Activated CD8-positive, alpha-beta memory T cell treated with anti-CD3 and anti-CD28 coated beads for 24 hours (primary cell): ENCODE data around the gene ACE.
A peak's percentile ranks its signal among the peaks of the same experiment; 100 is the strongest.

ENCODE experiments used
- DNase-seq: peaks from one replicate; pipeline ENCODE4 v3.0.0-alpha.2; 2020

Gene ACE

DNA sequence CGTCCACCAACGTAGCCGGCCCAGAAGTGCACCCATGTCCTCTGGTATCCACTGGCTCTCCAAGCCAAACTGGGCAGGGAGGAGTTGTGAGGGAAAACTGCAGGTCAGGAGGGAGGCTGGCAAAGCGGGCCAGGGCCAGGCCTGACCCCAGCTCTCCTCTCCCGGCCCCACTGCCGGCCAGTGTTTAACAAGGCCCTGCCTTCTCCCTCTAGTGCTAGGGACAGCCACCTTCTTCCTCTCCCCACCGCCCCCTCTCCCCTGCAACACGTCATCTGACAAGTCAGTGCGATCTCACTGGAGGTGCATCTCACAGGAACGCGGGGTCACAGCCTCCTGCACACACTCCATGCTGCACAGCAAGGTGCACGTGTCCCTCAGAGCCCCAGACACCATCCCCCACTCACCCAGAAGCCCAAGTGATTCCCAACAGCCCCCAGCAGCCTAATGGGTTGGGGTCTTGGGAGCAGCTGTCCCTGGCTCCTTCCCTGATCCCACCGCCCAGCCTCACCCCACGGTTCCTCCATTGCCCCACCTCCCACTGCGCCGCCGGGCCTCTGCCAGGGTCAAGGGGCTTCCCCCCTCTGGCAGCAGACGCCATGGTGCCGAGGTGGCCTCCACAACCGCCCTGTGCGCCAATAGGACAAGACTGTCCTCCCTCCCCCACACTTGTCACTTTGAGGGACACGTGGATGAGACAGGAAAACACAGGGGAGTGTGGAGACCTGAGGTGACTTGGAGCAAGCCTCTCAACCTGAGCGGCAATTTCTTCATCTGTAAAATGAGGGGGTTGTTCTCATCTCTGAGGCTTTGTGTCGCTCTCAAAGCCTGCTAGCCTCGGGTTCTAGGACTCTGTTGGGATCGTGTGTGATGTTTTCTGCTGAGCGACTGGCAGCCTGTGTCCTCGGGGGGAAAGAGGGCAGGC is 1.1 kb upstream of the ACE start:
- DNase-seq, result no peak

DNA sequence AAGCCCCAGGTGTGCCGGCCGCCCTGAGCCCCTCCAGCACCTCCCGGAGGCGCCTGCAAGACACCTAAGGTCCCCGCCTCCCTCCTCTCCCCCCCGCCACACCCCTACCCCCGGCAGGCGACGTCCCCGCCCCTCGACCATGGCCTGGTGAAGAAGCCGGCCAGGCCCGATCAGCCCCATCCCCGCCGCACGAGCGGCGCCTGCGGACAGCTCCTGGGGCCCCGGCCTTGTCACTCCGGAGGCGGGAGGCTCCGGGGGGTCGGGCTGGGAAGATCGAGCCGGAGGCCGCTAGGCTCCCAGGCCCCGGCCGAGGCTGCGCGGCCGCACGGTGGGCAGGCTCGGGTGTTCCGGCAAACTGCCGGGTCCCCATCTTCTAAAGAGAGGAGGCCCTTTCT is 405 bp upstream of the ACE start:
- DNase-seq, result peak; percentile 65

DNA sequence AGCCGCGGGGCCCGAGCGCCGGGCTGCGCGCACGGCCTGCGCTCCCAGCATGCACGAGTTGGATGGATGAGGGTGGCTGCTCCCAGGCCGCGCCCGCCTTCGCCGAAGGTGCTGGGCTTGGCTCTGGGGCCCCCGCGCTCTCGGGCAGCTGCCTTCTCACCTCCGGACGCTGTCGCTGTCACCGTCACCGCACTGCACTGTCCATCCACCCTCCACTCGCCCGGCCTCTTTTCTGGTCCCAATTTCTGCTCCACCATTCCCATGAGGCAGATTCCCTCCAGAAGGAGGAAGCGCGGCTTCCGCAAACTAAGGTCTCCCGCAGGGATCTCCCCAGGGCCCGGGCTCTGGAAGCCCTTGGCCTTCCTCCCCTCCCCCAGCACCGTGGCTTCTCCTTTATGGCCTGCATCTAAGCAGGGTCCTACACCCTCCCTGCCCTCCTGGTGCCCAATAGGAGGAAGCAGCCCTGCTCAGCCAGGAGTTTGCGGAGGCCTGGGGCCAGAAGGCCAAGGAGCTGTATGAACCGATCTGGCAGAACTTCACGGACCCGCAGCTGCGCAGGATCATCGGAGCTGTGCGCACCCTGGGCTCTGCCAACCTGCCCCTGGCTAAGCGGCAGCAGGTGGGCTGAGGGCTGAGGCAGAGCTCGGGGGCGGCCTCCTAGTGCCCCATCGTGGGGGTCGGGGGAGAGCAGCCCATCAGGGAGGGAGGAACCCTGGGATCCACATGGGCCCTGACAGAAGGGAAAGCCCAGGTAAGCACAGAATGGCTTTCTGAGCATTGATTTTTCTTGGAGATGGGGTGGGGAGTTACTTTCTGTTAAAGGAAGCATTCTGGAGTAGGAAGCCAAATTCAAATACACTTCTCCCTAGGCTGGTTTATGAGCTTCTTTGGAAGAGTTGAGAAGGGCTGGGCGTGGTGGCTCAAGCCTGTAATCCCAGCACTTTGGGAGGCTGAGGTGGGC is 899 bp downstream of the ACE start:
- DNase-seq, result no peak

DNA sequence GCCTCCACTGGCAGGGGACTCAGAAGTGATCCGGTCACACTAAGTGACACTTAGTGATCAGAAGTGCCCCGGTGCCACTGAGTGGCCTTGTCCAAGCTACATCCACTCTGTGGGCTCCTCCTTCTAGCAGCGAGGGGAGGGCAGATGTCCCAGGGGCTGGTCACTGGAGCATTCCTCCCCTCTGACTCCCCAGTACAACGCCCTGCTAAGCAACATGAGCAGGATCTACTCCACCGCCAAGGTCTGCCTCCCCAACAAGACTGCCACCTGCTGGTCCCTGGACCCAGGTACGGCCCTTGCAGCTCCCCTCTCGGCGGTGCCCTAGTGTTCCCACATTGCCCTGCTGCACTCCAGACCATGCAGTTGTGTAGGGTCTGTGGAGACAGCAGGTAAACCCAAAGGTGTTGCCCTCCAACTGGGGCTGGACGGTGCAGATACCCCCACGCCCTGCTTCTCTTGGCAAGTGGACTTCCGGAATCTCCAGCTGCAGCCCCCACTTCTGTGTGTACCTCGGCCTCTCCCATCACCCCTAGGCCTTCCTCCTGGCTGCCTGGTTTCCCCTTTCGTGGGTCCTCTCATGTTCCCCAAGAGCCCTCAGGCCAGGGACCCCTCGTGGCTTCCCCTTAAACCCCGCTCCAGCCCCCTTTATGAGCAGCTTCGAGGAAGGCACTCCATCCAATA is 2.1 kb downstream of the ACE start:
- peak; percentile 89 for DNase-seq

DNA sequence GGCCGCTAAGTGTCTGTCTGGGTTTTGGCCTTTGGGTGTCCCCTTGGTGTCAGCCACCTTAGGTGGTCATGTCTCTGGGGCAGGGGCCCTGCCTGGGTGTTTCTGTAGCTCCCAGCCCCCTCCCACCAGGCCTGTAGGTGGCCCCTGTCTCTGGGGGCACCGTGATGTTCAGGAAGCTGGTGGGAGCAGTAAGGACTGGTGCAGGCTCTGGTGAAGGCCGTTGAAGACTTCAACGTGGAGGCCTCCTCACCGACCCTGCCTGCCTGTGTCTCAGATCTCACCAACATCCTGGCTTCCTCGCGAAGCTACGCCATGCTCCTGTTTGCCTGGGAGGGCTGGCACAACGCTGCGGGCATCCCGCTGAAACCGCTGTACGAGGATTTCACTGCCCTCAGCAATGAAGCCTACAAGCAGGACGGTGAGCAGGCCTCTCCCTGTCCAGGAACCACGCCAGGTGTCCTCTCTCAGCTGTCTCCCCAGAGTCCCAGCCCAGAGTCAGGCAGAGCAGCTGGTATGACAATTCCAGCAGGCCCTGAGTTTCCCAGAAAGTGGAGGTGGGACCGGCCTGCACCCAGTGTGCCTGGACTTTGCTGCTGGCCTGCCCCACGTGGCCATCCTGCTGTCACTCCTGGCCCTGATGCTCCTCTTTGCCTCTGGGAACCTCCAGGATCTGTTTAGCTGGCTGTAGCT is 2.8 kb downstream of the ACE start:
- no peak for DNase-seq

DNA sequence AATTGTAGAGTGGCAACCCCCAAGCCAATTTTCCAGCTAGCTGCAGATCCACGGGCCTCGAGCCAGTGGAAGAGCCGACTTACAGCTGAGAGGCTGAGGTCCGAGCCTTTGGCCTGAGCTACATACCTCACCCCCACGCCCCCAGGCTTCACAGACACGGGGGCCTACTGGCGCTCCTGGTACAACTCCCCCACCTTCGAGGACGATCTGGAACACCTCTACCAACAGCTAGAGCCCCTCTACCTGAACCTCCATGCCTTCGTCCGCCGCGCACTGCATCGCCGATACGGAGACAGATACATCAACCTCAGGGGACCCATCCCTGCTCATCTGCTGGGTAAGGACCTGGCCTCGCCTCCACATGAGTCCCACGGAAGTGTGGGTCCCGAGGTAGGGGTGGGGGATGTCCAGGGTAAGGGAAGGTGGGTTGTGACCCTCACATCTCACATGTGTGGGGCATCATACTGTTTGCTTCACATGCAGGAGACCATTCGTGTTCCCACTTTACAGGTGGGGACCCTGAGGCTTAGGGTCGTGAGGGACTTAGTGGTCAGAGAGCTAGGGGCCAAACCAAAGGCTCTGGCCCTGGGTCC is 3.4 kb downstream of the ACE start:
- DNase-seq, result no peak

DNA sequence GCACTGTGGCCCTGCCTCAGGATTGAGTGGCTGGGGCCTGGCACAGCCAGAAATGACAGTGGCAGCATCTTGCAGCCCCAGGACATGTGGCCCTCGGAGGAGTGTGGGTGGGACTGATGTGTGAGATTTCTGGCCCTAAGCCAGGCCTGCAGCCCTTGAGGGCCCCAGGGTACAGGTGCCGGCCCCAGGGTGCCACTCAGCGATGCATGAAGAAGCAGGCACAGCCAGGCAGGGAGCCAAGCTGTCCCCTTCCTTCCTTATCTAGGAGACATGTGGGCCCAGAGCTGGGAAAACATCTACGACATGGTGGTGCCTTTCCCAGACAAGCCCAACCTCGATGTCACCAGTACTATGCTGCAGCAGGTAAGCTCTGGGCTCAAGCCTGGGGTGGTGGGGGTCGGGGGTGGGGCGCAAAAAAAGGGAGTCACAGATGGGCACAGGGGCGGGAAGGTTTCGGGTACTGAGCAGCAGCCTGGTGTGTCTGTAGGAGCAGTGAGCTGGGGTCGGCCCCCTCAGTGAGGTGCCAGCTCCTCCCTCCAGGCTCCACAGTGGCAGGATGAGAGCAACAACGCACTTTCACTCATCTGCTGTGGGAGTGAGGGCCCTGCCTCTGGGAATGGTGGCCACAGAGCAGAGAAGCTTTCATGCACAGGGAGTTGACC is 4.1 kb downstream of the ACE start:
- DNase-seq, result no peak

DNA sequence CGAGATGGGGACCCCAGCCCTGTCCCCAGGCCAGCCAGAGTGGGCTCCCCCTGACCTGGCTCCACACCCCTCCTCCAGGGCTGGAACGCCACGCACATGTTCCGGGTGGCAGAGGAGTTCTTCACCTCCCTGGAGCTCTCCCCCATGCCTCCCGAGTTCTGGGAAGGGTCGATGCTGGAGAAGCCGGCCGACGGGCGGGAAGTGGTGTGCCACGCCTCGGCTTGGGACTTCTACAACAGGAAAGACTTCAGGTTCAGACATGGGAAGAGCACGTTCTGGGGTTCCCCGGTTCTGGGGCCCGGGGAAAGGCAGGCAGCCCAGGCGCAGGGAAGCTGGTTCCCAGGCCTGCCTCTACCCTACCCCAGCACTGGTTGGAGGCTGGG is 4.6 kb downstream of the ACE start:
- DNase-seq, result no peak

DNA sequence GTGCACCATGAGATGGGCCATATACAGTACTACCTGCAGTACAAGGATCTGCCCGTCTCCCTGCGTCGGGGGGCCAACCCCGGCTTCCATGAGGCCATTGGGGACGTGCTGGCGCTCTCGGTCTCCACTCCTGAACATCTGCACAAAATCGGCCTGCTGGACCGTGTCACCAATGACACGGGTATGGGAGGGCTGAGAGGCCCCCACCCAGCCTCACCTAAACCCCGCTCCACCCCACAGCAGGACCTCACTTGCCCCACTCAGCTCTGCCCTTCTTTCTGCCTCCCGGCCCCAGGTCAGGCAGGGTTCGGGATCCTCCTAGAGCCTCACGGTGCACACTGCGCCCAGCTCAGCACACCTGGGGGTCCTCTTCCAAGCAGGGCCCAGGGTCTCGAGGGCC is 5.6 kb downstream of the ACE start:
- DNase-seq, result no peak

DNA sequence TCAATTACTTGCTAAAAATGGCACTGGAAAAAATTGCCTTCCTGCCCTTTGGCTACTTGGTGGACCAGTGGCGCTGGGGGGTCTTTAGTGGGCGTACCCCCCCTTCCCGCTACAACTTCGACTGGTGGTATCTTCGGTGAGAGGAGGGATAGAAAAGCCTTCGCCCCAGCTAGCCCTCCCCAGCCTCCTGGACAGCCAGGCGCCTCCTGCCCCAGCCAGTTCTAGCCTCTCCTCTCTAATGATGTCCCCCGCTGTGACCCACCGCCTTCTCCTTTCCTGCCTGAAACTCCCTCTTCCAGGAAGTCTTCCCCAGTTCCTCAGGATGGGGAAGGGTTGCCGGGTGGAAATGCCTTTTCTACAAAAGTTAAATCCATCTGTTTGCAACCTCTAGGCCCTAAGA is 6.2 kb downstream of the ACE start:
- no peak for DNase-seq

DNA sequence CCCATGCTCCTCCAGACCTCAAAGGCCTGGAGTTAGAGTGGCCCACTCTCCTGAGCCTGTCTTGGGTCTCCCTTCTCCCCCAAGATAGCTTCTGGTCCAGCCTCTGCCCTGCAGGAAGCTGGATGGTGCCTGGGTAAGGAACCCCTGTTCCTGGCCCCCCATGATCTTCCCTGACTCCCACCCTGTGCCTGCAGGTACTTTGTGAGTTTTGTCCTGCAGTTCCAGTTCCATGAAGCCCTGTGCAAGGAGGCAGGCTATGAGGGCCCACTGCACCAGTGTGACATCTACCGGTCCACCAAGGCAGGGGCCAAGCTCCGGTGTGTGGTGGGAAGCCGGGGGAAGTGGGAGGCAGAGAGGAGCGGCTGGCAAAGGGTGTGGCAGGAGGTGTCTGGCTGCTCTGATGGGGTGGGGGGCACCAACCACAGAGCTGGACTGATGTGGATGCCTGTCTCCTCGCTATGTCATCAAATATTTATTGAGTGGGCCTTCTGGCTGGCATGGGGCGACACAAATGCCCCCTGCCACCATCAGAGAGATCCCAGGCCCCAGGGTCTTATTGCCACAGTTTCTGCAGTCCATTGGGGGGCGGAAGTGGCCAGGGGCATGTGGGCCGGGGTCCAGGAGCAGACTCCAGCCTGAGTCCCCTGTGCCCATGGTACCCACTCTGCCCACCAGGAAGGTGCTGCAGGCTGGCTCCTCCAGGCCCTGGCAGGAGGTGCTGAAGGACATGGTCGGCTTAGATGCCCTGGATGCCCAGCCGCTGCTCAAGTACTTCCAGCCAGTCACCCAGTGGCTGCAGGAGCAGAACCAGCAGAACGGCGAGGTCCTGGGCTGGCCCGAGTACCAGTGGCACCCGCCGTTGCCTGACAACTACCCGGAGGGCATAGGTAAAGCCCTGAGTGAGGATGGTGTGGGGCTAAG is 7.1 kb downstream of the ACE start:
- DNase-seq, result no peak

DNA sequence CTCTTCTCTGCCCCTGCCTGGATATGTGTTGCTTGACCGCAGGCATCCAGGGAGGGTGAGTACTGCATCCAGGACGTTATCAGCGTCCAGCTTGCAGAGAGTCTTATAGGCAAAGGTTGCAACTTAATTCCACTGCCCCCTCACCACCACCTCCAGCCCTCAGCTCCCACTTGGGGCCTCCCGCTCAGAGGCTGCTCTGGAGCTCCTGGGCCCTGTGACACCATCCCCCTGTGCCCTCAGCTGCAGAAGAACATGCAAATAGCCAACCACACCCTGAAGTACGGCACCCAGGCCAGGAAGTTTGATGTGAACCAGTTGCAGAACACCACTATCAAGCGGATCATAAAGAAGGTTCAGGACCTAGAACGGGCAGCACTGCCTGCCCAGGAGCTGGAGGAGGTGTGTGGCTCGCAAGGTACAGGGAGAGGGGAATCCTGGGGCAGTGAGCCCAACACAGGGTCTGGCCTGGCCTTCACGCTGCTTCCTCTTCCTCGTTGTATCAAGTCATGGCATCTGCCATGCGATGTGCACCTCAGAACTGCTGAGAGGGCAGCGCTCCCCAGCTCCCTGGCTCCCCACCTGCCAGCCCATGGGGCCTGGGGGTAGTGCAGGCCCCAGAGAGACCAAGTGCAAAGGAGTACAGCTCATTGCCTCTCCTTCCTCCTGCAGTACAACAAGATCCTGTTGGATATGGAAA is 9.6 kb downstream of the ACE start:
- DNase-seq, result no peak

DNA sequence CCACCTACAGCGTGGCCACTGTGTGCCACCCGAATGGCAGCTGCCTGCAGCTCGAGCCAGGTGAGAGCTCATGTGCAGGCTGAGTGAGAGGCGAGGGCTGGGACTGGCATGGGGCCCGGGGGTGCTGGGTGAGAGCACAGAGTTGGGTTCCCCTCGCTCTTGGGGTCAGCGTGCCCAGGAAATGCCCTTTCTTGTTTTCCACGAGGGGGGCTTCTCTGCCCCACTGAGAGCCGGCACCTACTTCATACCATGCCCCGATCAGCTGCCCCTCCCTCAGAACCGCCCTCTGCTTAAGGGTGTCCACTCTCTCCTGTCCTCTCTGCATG is 10.1 kb downstream of the ACE start:
- no peak for DNase-seq

DNA sequence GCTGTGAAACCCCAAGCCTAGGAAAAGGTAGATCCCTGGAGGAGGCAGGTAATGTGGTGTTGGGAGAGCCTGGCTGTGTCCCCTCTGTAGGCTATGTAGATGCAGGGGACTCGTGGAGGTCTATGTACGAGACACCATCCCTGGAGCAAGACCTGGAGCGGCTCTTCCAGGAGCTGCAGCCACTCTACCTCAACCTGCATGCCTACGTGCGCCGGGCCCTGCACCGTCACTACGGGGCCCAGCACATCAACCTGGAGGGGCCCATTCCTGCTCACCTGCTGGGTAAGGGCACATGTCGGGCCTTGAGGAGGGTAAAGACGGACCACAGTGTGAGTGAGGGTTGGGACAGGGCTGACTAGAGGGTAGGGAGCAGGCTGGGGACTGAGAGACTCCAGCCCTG is 12.0 kb downstream of the ACE start:
- DNase-seq, result no peak

DNA sequence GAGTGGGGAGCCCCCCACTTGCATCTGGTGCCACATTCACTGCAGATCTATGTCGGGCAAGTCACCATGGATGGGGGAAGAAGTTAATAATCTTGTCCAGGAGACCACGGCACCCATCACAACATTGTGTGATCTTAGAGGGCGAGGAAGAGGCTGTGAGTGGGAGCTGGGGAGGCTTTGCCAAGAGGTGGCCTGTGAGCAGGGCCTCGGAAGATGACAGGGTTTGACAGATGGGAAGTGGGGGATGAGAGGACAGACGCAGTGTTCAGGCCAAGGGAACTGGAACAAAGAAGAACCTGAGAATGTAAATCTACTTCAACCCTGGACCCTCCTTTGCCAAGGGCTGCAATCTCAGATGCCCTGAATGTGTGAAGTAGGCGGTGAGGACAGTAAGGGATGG is 12.4 kb downstream of the ACE start:
- DNase-seq, result no peak

DNA sequence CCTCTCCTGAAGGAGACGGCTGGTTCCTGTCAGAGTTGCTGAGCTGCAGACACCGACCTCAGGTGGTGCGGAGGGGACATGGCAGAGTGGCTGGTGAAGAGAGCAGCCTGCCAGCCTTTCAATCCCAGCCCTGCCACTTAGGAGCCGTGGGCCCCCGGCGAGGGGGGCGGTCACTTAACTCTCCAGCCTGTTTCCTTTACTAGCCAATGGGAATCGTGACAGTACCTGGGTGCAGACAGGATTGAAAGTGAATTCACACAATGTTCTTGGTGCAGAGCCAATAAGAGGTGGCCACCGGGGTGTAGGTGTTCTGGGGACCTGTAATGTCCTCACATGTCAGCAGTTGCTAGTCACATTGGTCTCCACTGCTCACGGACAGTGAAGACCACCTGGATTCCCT is 13.5 kb downstream of the ACE start:
- DNase-seq, result no peak

DNA sequence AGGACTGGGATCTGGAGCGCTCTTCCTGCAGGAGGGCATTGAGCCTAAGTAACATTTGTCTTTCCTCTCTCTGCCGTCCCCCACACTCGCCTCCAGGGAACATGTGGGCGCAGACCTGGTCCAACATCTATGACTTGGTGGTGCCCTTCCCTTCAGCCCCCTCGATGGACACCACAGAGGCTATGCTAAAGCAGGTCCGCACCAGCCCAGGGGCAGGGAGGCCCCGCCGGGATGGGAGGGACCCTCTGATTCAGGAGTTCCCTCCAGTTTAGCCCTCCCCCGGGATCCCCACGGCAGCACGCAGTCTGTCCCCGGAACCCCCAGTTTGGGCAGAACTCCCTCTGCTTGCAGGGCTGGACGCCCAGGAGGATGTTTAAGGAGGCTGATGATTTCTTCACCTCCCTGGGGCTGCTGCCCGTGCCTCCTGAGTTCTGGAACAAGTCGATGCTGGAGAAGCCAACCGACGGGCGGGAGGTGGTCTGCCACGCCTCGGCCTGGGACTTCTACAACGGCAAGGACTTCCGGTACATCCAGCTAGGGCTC is 14.1 kb downstream of the ACE start:
- no peak for DNase-seq

DNA sequence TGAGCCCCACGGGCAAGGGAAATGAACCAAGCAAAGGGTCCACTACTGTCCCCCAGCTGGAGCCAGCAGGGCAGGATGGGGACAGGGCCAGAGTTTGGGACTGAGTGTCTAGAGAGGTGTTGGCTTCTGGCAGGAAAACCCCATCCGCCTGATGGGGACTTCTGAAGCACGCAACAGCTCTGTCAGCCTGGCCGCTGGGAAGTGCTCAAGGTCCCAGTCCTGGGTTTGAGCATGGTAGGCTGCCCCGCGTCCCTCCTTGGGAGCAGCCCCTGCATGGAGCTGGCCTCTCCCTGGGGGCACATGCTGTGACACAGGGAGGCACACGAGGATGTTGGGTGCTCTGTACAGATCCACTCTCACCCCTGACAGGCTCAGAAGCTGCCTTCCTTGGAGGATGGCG is 14.6 kb downstream of the ACE start:
- DNase-seq, result no peak

DNA sequence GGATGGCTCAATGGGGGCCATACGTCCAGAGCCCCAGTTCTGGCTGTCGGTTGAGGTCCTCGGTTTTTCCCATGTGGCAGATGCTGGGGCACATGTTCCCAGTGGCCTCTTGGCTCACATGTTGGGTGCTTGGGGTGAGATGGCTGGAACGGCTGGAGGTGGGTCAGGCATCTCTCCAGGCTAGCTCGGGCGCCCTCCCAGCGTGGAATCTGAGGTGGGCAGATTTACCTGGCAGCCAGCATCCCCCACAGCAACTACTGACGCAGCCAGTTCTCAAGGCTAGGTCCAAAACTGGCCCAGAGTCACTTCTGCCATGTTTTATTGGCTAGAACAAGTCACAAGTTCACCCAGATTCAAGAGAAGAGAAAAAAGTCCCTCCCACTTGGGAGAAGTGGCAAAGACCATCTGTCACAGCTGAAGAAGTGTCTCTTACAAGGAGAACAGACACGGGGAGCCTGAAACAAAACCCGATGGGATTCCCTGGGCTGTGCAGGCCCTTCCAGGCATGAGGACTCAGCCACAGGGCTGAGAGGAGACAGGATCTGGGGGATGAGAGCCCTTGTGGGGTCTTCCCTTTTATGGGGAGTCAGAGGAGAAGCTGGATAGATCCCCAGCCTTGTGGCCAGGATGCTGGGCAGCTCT is 15.2 kb downstream of the ACE start:
- no peak for DNase-seq
